Right renal cortex interstitium (tissue), 3 donors: ENCODE measurements around the gene KLHL30. TPM values are rescaled to one million over a fixed set of nuclear protein-coding genes. Genes with fewer than 3 reads are reported as not detected.

ENCODE experiments used
- DNase-seq, 3 donors: peaks; one replicate each; pipeline ENCODE4 v3.0.0-alpha.2; 2013; ENCODE audit warnings: low read depth in 3 of 3, low spot score in 2 of 3
- polyA plus RNA-seq, 3 donors: library from polyadenylated mRNA; unstranded; fragments of 120-200 nt; gene quantifications; one replicate each; pipeline ENCODE4 v1.2.1, GENCODE V29; 2013; ENCODE audit not compliant: insufficient read length in 3 of 3

KLHL30 gene
- polyA plus RNA-seq, 3 donors = 0.18 to 0.24 (median 0.22) TPM

DNA sequence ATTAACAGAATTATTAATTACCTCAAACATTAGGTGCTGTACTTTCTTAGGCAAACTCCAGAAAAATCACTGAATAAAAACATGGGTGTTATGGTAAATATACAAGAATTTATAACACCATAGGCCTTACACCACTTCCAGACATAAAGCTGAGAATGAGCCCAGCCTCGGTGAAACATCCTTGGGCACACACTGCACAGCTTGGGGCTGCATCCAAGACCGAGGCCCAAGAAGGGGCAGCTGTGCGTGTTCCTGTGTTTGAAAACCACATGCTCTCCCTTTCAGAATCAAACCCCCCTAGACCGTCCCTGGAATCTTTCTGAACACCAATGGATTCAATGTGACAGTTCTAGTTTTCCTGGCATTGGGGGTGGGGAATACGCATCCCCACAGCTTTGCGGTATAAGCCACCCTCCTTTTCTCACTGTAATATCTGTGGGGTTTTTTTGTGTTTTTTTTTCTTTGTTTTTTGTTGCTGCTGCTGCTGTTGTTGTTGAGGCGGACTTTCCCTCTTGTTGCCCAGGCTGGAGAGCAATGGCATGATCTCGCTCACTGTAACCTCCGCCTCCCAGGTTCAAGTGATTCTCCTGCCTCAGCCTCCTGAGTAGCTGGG lies 33.2 kb downstream of the KLHL30 start:
- DNase-seq = no peak

DNA sequence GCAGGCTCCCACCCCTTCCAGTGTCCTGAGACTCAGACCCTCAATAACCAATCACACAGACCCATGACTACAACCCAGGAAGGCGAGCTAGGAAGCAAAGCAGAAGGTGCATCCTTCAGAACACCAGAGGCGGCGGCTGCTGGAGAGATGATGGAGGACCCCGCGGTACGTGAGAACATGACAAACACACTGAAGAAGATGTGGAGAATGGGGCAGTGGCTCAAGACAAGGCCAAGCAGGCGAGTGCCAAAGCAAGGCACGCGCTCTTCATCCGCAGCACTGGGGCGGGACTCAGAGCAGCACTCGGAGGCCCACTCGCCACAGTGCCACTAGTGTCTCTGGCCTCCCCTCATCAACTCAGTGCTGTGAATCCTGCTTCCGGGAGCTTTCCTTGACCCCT lies 34.0 kb downstream of the KLHL30 start:
- no peak for DNase-seq

DNA sequence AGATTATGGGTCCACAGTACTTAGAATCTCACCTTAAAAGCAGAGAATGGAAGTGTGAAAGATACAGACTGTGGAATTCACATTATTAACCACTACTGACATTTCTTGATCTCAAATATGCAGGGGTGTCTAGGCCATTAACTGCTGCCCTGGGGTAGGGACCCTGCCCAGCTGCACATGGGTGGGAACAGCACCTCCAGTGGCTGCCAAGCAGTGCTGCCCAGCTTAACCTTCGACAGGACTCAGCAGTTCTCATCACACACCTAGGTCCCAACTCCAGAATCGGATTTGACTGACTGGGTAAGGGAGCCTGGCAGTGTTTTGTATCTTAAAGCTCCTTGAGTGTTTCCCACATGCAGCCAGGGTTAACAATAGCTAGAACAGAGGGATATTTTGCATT lies 35.2 kb downstream of the KLHL30 start:
- DNase-seq = no peak

DNA sequence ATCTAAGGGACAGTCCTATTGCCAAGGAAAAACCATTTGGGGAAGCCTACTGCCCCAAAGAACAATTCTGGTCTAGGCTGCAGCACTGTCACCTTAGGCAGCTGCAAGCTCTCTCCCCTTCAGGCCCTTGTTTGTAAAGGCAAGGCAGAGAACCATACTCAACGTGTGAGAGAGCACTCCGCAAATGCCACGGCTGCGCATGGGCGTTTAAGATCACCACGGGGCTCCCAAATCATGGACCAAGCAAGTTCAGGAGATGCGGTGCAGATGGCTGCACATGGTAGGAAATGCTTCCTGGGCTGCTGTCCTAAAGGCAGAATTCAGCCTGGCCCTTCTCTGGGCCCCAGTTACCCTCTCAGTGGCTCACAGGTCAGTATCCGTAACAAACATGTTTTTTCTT lies 35.8 kb downstream of the KLHL30 start:
- no peak for DNase-seq

DNA sequence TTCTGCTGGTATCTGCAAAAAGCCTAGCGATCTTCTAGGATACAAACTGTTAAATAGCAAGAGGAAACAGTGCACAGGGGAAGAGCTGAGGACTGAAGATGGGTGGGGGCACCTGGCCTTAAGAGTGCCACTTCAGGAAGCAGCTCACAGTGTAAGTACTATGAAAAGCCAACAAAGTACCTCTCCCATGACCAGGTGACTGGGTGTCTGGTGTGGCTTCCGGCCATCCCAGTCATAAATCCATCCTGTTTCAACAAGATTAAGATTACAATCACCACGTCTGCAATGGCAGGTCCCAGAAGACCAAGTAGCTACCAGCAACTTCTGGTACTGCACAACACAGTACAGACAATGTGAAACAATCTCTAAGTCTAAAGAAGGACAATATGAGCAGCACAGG lies 36.2 kb downstream of the KLHL30 start:
- DNase-seq = no peak

DNA sequence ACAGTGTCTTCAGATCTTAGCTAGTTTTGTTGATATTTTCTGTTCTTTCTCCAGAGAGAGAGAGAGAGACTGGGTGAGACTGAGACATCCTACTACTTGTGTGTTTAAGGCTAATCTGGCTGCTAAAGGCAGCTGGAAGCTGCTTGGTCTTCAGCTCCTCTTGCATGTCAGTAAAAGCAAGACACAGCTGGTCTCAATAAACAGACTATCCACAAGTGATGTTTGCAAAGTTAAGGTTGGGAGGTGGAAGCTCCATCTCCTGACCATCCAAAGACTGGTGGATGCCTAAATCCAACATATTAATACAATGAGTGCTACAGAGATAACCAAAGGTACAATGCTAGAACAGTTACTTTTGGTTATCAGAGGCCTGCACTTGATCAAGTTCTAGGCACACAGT lies 38.1 kb downstream of the KLHL30 start:
- no peak for DNase-seq

DNA sequence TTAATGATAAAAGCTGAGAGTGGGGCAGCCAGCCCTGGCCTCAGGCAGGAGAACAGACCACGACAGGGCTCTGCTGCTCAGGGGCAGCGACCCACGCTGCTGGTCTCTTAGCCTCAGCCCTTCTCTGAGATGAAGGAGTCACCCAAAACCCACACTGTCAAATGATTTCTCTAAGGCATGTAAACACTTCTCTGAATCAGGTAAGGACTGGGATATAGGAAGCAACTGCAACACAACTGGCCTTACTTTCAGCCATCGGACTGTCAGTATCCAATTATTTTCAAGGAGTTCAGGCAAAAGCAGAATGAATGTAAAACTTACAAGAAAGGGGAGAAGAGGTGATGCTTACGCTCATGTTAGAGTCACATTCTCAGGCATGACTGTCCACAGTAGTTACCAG lies 42.1 kb downstream of the KLHL30 start:
- DNase-seq = no peak

DNA sequence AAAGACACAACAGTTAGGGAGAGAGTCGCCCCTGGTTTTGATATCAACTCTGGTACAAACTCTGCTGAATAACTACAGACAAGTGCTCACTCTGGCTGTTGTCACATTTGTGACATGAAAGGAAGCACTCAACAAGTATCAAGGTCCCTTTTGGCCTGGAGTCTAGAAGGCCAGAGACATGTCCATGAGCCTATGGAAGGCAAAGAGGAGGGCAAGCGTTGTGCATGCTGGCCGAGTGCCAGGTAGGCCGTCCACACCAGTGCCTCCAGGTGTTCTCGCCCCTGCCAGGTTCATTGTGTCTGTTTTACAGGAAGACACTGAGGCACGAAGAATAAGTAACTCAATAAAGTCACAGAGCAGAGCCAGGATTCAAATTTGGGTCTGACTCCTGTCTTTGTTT lies 43.9 kb downstream of the KLHL30 start:
- DNase-seq = no peak

DNA sequence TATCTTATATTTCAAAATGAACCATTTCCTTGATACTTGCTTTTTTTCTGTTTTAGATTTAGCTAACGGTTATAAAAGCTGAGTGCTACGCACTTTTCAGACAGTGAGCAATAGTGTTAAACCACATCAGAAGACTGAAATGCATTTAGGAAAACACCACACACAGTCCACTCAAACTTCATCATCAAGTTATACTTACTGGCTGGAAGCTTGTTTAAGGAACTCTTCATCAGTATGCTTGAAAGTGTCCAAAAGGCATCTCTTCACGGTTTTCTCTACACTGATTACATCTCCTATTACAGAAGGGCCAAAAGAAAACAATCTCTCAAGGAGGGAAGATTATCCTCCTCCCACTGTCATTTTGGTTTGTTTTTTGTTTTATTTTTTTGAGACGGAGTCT lies 45.4 kb downstream of the KLHL30 start:
- DNase-seq = no peak

DNA sequence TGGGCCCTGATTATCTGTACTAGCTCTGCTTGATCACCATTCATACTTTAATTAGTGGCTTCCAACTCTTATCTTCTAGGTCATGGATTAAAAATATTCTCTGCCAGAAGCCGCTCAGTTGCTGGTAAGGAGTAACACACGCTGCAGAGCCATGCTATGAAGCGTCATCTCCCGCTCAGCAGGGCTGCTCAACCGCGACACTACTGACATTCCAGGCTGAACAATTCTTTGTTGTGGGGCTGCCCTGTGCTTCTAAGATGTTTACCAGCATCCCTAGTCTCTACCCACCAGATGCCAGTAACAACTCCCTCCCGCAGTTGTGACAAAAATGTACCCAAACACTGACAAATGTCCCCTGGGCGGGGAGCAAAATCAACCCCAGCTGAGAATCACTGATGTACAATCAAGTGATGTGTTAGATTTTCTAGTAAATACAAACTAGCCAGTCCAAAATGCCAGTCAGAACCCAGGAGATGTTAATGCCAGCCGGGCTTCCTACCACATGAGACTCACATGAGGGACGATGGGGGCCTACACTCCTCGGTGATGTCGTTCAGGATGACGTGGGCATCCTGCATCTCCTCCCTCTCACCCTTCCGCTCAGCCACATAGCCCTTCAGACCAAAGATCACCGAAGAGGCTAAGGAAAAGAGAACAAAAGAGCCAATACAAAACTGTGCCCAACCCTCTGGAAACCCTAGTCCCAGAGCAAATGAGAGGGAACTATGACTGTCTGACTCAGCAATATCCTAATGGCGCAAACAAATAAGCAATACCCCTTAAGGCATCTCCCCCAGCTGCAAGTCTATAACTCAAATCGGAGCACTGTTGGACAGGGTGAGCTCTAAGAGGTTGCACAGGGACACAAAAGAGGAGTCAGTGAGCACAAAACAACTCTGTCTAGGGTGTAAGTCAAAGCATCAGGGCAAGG lies 49.4 kb downstream of the KLHL30 start:
- DNase-seq = no peak

DNA sequence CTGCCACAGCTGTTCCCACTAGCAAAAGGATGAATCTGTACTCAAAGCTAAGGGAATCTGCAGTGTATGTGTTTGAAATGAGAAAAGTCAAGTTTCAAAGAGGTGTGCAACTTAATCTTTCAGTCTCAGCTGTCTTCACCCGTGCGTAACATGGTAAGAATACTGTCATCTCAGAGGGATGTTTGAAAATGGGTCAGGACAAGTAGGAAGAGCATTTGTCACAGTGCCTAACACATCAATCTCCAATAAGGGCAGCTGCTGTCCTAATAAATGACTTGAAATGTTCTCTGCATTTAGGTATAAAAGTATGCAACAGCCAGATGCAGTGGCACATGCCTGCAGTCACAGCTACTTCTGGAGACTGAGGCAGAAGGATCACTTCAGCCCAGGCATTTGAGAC lies 52.0 kb downstream of the KLHL30 start:
- no peak for DNase-seq

Other genes starting within 250 kb of the KLHL30 start
- gene UBE2F, start 171.7 kb upstream of the KLHL30 start, polyA plus RNA-seq = 10 to 100 TPM; 42.7 to 47.3 (median 45.3) TPM
- 10 to 100 TPM; 21.1 to 30.3 (median 27.2) TPM for gene SCLY, start 77.7 kb upstream of the KLHL30 start, polyA plus RNA-seq
- 1 to 10 TPM in 2 of 3 donors, under 1 TPM in 1; 0.39 to 1.4 (median 1.3) TPM for gene ESPNL, start 38.3 kb upstream of the KLHL30 start, polyA plus RNA-seq
- gene ERFE, start 20.3 kb downstream of the KLHL30 start, polyA plus RNA-seq = 1 to 10 TPM; 4.3 to 5.1 (median 4.9) TPM
- gene ILKAP, start 65.0 kb downstream of the KLHL30 start, polyA plus RNA-seq = 10 to 100 TPM; 39.3 to 42.9 (median 42.4) TPM
- gene HES6, start 101.4 kb downstream of the KLHL30 start, polyA plus RNA-seq = 1 to 10 TPM; 3.6 to 4.5 (median 4.2) TPM
- 1 to 10 TPM; 5.1 to 6.0 (median 5.1) TPM for gene PER2, start 149.9 kb downstream of the KLHL30 start, polyA plus RNA-seq
- gene TRAF3IP1, start 181.8 kb downstream of the KLHL30 start, polyA plus RNA-seq = 10 to 100 TPM; 19.7 to 22.8 (median 21.3) TPM